NCI-H1092 (cell line): ENCODE measurements around the gene SOBP.

Source experiments
- DNase-seq: peaks from one replicate; lab custom pipeline; 2025; lab: John Stamatoyannopoulos, UW

Gene SOBP

GRCh38 chr6:107585815-107586435, 96.0 kb downstream of the SOBP start:
- no peak for DNase-seq

GRCh38 chr6:107587451-107587850, 97.5 kb downstream of the SOBP start:
- DNase-seq, result no peak

- DNase-seq, result no peak
Observed at GRCh38 chr6:107589199-107589598, 99.3 kb downstream of the SOBP start.

DNA sequence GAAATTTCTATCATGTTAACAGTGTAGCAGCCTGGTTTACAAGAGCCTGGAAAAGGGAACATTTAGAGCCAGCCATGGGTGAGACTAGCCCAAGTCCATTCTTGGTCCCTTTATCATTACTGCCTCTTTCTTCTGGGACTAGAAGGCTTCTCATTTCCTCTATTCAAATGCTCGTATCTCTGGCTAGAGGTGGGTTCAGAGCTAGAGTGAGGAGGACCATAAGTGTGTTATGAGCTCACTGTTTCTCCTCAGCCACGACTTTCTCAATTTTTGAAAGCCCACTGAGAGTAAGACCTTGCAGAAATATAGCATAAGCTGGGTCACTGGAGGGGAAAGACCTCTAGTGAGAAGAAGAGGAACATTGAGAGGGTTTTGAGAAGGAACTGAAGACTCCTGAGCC, 100.0 kb downstream of the SOBP start:
- no peak for DNase-seq

DNA sequence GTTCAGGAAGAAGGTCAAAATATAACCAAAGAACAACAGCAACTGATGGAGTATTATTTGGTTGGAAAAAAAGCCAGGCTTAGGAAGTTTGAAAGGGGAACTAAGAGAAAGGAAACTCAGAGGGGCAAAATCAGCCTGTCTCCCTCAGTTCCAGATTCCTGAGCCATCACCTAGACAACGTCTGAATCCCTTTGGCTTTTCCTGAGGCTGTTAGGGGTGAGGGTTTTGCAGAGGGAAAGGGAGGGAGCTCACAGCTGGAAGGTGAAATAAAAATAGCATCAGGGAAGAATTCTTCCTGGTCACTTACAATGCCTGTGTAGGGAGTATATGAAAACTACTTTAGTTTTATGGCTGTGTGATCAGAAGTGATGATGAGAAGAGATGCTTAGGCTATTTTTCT, 100.5 kb downstream of the SOBP start:
- DNase-seq, result no peak

GRCh38 chr6:107591346-107591745, 101.4 kb downstream of the SOBP start:
- DNase-seq, result no peak

DNA sequence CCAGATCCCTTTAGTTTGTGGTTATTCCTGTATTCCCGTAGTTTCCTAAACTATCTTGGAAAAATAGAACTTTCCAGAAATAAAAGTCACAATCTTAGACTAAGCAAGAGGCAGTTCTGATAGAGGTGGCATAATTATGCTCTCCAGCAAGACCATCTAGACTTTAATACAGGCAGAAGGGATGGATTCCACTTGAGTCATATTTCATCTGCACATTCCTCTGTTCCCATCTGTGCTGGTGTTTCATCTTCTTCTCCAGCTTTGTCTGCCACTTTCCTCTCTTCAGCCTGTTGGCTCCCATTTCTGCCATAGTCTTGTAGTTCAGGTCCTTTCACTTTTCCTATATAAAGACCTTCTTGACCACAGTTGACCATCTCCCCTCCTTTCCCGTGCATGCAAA, 102.9 kb downstream of the SOBP start:
- DNase-seq, result no peak

- no peak for DNase-seq
Observed at GRCh38 chr6:107594736-107595135, 104.8 kb downstream of the SOBP start.

- no peak for DNase-seq
Observed at GRCh38 chr6:107598091-107598490, 108.2 kb downstream of the SOBP start.

DNA sequence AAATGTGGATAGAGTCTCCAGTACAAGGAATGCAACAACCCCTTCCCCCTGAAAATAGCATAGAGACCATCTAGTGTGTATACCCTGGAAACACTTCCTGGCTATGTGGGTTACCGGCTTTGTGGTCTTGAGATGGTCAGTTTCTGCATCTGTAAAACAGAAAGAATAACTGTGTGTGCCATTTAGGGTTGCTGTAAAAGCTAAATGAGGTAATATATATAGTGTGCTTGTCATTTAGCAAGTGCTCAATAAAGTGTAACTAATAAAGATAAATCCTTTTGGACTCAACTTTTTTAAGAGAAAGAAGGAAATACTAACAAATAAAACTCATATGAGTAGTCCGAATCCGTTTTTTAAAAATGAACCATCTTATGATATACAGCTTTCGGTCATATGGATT, 109.1 kb downstream of the SOBP start:
- DNase-seq, result no peak

DNA sequence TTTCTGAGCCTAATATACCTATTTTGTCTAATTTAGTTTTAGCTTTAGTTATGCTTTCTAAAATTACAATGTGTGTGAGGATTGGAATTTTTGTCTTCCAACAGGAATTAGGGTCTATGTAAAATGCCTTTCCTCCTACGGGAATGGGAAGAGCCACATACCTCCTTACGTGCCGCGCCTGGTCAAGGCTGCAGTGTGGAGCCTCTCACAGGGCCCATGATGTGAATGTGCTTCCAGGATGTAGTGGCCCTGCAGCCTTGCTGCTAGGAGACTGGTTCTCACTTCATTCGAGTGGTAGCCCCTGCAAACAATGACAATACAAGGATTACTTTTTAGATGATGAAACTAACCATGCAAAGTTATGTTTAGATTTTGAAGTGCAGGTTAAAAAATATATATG, 110.2 kb downstream of the SOBP start:
- DNase-seq, result no peak

DNA sequence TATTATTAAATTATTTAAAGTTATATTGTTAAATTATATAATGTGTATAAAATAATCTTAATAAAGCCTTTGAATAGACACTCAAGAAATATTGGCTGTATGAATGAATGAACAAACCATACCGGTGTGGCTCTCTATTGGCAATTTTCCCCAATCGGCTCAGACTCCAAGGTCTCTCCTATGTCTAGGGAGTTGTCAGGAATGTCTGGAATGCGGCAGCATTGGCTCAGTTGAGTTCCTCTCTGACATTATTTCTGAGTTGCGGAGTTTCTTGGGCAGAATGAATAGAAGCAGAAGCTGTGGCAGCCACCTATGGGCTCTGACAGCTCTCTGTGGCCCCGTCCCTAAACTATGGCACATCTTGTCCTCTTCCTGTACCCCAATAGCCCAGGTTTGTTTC, 111.0 kb downstream of the SOBP start:
- DNase-seq, result no peak

GRCh38 chr6:107601406-107601805, 111.5 kb downstream of the SOBP start:
- DNase-seq, result no peak

GRCh38 chr6:107602321-107603005, 112.5 kb downstream of the SOBP start:
- DNase-seq, result no peak

DNA sequence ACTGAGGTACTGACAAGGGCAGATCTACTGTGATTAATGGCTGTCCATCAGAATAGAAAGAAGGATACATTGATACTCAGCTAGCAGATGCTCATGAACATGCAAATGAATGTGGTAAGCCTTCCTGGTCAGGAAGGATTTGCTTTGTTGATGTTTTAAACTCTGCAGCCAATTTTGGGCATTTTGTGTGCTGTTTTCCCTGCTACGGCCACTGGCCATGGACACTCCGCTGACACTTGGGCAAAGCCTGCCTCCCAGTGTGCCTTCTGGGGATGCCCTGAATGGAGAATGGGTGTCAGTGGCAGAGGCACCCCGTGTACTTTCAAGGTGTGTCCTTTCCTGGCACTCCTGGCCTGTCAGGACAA, 113.1 kb downstream of the SOBP start:
- no peak for DNase-seq

GRCh38 chr6:107604549-107604948, 114.6 kb downstream of the SOBP start:
- DNase-seq, result no peak

DNA sequence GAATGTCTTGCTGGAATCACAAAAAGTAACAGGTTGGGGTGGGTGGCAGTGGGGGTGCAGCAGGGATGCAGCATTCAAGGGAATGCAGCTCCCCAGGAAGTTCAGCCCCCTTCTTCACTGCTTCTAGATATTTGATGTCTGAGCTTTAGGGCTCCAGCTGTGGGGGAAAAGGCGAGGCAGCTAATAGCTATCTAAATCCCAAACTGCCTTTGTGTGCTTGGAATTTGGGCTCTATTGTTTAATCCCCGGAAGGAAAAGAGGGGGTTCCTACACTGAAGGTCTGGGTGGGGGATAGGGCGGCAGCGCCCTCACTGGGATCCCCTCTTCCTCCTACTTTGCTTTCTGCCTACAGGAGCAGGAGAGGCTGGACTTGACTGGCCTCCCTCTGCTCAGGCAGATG, 116.5 kb downstream of the SOBP start:
- DNase-seq, result no peak

DNA sequence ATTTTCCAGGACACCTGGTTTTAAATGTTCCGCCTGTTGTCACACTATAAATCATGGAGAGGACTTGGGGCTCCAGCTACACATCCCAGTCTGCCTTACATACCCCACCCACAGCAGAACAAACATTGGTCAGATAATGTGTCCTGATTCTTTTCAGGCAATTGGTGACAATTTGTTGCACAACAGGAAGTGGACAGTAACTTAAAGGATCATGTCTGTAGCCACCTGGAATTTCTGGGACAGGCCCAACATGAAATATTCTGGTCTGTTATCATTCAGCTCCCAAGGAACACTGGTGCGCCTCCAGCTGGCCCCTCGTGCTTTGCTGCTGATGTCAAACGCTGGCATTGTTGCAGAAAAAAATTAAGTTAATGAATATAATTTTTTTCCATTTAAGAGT, 117.2 kb downstream of the SOBP start:
- DNase-seq, result no peak

DNA sequence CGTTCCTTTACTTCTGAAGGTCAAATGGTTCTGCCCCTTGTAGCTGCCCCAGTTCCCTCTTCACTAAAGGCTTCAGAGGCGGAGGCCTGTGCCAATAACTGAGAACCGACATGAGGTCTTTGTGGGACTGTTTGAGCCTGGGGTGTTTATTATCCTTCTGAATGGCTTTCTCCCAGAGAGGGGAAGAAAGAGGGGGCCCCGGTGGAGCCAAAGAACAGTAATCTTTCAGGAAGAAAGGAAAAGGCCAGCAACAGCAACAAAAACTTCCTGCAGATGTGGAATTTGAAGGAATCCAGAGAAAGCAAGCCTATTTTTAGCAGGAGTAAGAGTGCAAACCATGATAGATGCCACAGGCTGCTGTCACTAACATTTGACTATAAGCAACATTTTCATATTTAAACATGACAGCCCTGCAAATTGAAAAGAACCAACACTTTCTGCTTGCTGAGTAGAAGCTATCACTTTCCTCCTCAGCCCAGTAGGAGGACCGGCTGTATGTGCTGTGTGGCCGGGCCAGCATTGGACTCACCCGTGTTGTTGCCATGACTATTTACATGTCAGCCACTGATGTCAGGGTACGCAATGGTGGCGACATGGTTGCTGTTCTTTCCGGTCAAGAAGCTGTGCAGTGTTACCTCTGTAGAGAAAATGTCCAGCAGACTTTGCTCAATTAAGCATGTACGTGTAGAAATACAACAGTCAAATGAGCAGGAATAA, 121.3 kb downstream of the SOBP start:
- no peak for DNase-seq

GRCh38 chr6:107612762-107613415, 123.0 kb downstream of the SOBP start:
- no peak for DNase-seq

DNA sequence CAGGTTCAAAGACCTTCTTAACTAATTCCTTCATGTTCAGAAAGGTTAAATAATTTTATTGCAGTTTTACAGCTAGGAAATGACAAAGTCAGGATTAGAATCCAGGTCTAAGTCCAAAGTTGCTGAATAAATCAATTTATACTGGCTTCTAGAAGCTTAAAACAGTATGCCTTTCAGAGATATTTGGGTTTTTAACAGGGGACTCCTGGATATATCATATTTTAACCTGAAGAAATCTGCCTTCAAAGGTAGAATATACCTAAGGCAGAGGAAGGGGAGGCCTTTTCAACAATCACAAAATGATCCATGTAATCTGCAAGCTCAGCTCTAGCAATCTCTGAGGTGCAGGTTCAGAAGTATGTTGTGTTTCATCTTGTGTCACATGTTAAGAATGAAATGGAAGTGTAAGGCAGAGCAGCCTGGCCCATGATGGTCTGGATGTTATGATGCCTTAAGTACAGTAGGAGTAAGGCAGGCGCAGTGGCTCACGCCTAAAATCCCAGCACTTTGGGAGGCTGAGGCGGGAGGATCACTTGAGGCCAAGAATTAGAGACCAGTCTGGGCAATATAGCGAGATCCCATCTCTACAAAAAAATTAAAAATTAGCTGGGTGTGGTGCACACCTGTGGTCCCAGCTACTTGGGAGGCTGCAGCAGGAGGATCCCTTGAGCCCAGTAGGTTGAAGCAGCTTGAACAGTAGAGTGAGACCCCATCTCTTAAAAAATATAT, 123.9 kb downstream of the SOBP start:
- no peak for DNase-seq

GRCh38 chr6:107614828-107615227, 124.9 kb downstream of the SOBP start:
- DNase-seq, result no peak
